HG03439 (cell line): ENCODE results near the gene ZNF497.

Source experiments
- ATAC-seq: cut with Tn5 transposase; IDR thresholded peaks from one replicate; pipeline ENCODE4 v1.9.1; 2021; ENCODE audit warnings: mild to moderate bottlenecking, moderate library complexity; ENCODE audit not compliant: unreplicated experiment

Gene ZNF497

GRCh38 chr19:58372311-58373133 is 10.0 kb upstream of the ZNF497 start:
- ATAC-seq = no peak

- ATAC-seq = no peak
Measured at GRCh38 chr19:58368561-58369360, 6.2 kb upstream of the ZNF497 start.

DNA sequence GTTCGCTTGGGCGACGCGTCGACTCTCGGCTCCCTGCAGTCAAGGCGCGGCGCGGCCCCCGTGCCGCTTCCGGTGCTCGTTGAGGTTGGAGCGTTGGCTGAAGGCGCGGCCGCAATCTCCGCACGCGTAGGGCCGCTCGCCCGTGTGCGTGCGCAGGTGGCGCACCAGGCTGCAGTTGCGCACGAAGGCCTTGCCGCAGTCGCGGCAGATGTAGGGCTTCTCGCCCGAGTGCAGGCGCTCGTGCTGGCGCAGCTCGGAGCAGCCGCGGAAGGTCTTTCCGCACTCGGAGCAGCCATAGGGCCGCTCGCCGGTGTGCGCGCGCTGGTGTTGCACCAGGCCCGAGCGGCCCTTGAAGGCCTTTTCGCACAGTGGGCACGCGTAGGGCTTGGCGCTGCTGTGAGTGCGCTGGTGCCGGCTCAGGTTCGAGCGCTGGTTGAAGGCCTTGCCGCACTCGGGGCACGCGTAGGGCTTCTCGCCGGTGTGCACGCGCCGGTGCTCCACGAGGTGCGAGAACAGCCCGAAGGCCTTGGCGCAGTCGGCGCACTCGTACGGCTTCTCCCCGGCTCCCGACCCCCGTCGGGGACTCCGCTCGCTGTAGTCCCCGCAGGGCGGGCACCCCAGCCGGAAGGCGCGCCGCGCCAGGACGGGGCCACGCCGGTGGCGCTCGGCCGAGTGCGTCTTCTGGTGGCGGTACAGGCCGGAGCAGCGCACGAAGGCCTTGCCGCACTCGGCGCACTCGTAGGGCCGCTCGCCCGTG is 5.3 kb upstream of the ZNF497 start:
- ATAC-seq = no peak

GRCh38 chr19:58366585-58367430 is 4.3 kb upstream of the ZNF497 start:
- no peak for ATAC-seq

- ATAC-seq = no peak
Measured at GRCh38 chr19:58364146-58364545, 1.6 kb upstream of the ZNF497 start.

DNA sequence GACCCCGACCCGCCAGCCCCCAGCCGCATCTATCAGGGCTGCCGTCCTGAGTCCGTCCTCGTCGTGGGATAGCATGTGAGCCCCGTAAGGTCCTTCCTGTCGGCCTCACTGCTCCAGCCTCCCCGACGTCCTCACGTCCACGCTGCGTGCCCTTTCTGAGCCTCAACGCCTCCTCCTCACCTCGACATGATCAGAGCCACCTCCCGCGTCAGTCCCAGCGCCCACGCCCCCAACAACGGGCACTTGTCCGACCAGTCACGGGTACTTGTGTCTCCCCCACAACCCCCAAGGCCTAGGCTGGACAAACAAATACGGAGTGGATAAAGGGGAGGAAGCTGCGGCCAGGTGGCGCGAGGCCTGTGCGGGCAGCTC is 665 bp downstream of the ZNF497 start:
- peak; percentile 20 for ATAC-seq

DNA sequence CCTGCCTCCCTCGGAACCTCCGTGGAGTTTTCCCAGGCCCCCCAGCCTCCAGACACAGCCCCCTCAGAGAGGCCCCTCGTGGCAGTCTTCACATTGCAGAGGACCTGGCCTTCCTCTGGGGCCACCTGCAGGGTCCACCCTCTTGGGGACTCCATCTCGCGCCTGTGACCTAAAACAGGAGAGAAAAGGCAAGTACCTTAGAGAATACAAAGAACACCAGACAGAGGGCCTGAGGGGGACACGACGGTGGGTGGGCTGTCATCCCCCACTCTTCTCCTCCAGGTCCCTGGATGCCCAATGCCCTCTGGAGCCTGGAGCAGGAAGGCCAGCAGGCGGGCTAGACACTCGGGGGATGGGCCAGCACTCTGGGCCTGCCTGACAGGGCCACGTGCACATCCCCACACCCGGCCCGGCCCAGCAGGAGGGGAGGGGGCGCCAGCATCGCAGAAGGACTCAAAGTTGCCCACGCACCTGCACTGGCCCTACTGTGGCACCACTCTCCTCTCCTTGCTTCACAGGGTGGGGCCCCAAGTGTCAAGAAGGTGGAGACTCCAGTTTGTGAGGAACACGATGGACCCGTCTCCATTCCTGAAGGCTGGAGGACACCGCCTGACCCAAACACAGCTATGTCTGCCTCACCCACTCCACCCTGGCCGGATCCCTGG is 4.9 kb downstream of the ZNF497 start:
- ATAC-seq = no peak

GRCh38 chr19:58356766-58357480 is 5.6 kb downstream of the ZNF497 start:
- no peak for ATAC-seq

- ATAC-seq = no peak
Measured at GRCh38 chr19:58355908-58356765, 6.4 kb downstream of the ZNF497 start.

- ATAC-seq = no peak
Measured at GRCh38 chr19:58355215-58355796, 7.2 kb downstream of the ZNF497 start.

- ATAC-seq = no peak
Measured at GRCh38 chr19:58354478-58355030, 8.0 kb downstream of the ZNF497 start.

DNA sequence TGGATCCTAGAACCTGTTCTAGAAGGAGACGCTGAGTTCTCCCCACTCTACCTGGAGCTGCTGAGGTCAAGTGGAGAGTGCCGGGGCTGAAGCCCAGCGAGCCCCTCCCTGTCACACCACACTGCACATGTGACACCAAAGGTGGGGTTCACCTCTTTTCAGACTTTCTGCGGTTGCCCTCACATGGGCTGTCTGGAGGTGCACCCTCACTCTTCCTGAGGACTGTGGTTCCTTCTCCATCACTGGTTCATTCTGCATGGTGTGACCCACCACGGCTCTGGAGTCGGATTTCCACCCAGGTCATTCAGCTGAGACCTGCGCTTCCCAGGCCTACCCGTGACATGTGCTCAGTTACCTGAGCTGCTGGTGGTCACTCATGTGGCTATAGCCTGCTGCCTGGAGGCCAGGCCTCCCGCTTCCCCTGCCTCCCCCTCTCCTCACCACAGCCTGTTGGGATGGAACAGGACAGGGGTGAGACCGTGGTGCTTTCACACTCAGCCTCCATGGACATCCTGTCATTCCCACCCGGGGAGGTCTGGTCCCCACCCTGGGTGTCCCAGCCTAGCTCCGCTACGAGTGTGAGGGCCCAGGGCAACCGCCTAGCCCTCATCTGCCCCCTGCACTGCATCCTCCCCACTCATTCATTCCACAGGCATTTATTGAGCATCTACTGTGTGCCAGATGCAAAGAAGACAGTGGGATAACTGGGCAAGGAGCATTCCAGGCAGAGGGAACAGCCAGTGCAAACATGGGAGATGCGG is 8.7 kb downstream of the ZNF497 start:
- ATAC-seq = no peak

DNA sequence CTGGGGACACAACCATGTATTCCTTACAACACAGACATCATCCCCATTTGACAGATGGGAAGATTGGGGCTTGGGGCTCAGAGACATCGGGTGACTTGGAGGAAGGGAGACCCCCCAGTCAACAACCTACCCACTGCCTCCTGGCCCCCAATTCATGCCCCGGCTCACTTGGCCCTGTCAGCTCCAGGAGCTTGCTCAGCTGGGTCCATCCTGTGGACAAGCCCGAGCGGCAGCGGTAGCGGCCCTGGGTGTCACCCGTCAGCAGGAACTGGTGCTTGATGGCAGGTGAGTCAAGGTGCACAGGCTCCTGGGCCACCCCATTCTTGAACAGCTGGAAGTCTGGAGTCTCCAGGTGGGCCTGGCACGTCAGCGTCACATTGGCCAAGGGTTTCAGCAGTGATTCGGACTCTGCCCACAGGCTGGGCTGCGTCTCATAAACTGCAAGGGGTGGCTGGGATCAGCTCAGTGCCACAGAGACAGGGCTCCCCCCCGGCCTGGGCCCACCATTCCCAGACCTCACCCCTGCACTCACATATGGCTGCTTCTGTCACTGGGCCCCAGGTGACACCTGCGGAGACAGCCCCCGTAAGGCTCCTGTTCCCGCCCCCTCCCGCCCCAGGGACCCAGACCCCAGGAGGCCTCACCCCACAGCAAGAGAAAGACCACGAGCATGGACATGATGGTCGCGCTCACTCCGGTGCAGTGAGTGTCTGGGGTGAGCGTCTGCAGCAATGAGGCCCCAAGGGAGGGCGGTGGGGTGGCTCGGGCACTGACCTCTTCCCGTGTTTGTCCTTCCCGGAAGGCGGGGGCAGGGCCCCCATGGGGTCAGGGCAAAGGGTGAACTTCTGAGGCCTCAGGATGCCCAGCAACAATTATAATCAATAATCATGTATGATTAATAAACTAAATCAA is 9.5 kb downstream of the ZNF497 start, which contains the start of gene A1BG:
TSS of gene A1BG (minus strand) at position 733 of the 912 bp plus-strand sequence. CDS start at position 678, 55 bp downstream.
- ATAC-seq = no peak

- no peak for ATAC-seq
Measured at GRCh38 chr19:58351990-58352755, 10.4 kb downstream of the ZNF497 start.

DNA sequence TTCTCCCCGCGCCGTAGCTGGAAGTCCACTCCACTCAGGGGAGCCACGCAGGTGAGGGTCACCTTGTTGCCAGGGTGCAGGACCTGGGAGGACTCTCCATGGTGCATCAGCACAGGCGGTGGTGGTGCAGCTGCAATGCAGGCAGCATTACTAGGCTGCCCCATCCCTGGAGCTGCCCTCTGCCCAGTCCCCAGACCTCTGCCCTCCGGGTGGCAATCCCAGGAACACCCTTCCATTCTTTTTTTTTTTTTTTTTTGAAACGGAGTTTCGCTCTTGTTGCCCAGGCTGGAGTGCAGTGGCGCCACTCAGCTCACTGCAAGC is 11.0 kb downstream of the ZNF497 start:
- no peak for ATAC-seq
